ENCODE measurements around the gene SLC32A1. TPM values are rescaled to one million over a fixed set of nuclear protein-coding genes. Genes with fewer than 3 reads are reported as not detected.

Gene SLC32A1
- polyA plus RNA-seq, 4 donors: 1.4 to 2.1 (median 1.7) TPM

Other genes starting within 250 kb of the SLC32A1 start
- gene ADIG, start 143.3 kb upstream of the SLC32A1 start, polyA plus RNA-seq (ENCODE audit: insufficient read length in 4 of 4): not detected
- gene ARHGAP40, start 122.7 kb upstream of the SLC32A1 start, polyA plus RNA-seq (ENCODE audit: insufficient read length in 4 of 4): 1 to 10 TPM in 2 of 4 donors, under 1 TPM in 2; 0.45 to 2.4 (median 1.1) TPM
- 10 to 100 TPM in 1 of 4 donors, 1 to 10 TPM in 3; 8.9 to 10.5 (median 9.9) TPM for gene ACTR5, start 24.0 kb downstream of the SLC32A1 start, polyA plus RNA-seq (ENCODE audit: insufficient read length in 4 of 4)
- gene PPP1R16B, start 81.2 kb downstream of the SLC32A1 start, polyA plus RNA-seq (ENCODE audit: insufficient read length in 4 of 4): 1 to 10 TPM; 6.9 to 9.0 (median 8.3) TPM
- gene FAM83D, start 201.9 kb downstream of the SLC32A1 start, polyA plus RNA-seq (ENCODE audit: insufficient read length in 4 of 4): 10 to 100 TPM; 13.0 to 14.6 (median 14.4) TPM
- 10 to 100 TPM; 13.8 to 16.9 (median 15.2) TPM for gene DHX35, start 237.9 kb downstream of the SLC32A1 start, polyA plus RNA-seq (ENCODE audit: insufficient read length in 4 of 4)